SU-DHL-6 (cell line): ENCODE measurements around the gene ANO10.

Source experiments
- H2AFZ ChIP-seq: fragments of 200-600 bp; sonication (generic); 2 replicates; pipeline ENCODE4 v1.6.1; 2014; ENCODE audit warnings: low read depth, mild to moderate bottlenecking, moderate library complexity, mixed read lengths, antibody characterized with exemption, low read length; ENCODE audit not compliant: severe bottlenecking
- H3F3A ChIP-seq: fragments of 200-600 bp; shearing (Covaris generic); 2 replicates; pipeline ENCODE4 v1.6.0; 2016; ENCODE audit warnings: antibody characterized with exemption, mild to moderate bottlenecking; ENCODE audit not compliant: insufficient read depth
- H3K27ac ChIP-seq: fragments of 200-600 bp; sonication (generic); 2 replicates; pipeline ENCODE4 v1.5.1; 2016; ENCODE audit warnings: low read depth, mild to moderate bottlenecking, low read length, moderate library complexity, mixed read lengths
- H3K27me3 ChIP-seq: fragments of 200-600 bp; sonication (generic), shearing (Covaris generic); 2 replicates; pipeline ENCODE4 v1.6.0; 2014; ENCODE audit warnings: mild to moderate bottlenecking, low read length
- H3K36me3 ChIP-seq: fragments of 200-600 bp; sonication (generic); 2 replicates; pipeline ENCODE4 v1.6.1; 2014; ENCODE audit warnings: mild to moderate bottlenecking, low read length, mixed read lengths
- H3K4me2 ChIP-seq: fragments of 300-600, 200-600 bp; shearing (Covaris generic), sonication (generic); 2 replicates; pipeline ENCODE4 v1.6.0; 2014; ENCODE audit warnings: low read length, low read depth, mild to moderate bottlenecking; ENCODE audit not compliant: poor library complexity, severe bottlenecking
- H3K4me3 ChIP-seq: fragments of 200-600 bp; sonication (generic); 2 replicates; pipeline ENCODE4 v1.5.1; 2014; ENCODE audit warnings: antibody characterized with exemption, low read length, mild to moderate bottlenecking, mixed read lengths; ENCODE audit not compliant: insufficient read depth, poor library complexity, severe bottlenecking
- H3K79me2 ChIP-seq: fragments of 200-600 bp; sonication (generic); 2 replicates; pipeline ENCODE4 v1.6.1; 2014; ENCODE audit warnings: mild to moderate bottlenecking, low read length, moderate library complexity; ENCODE audit not compliant: insufficient read depth
- H3K9ac ChIP-seq: fragments of 200-600 bp; sonication (generic); 2 replicates; pipeline ENCODE4 v1.7.0; 2014; ENCODE audit warnings: mild to moderate bottlenecking, low read length
- H3K9me2 ChIP-seq: fragments of 200-600 bp; sonication (generic); replicated peaks from 2 replicates; pipeline ENCODE4 v1.6.1; 2014; ENCODE audit warnings: low read length; ENCODE audit not compliant: insufficient read depth
- H3K9me3 ChIP-seq: fragments of 200-600 bp; sonication (generic); 2 replicates; pipeline ENCODE4 v1.6.1; 2014; ENCODE audit warnings: low read length, mixed read lengths; ENCODE audit not compliant: insufficient read depth
- H4K20me1 ChIP-seq: fragments of 200-600 bp; sonication (generic); 2 replicates; pipeline ENCODE4 v1.6.1; 2014; ENCODE audit warnings: low read depth, mild to moderate bottlenecking, antibody characterized with exemption, low read length, moderate library complexity, mixed read lengths
- EZH2phosphoT487 ChIP-seq: fragments of 200-600 bp; sonication (generic), shearing (Covaris generic); conservative IDR thresholded peaks from 2 replicates; pipeline ENCODE4 v1.6.1; 2018; ENCODE audit warnings: mild to moderate bottlenecking, antibody characterized with exemption, low read length, moderate library complexity, mixed read lengths
- TF ChIP-seq, protein P1 (sequence below): fragments of 200-600 bp; sonication (generic); IDR thresholded peaks from one replicate; pipeline ENCODE4 v1.5.1; 2017; ENCODE audit warnings: antibody characterized with exemption, mild to moderate bottlenecking, low read length, moderate library complexity; ENCODE audit not compliant: insufficient read depth, poor library complexity, severe bottlenecking

ANO10 gene

DNA sequence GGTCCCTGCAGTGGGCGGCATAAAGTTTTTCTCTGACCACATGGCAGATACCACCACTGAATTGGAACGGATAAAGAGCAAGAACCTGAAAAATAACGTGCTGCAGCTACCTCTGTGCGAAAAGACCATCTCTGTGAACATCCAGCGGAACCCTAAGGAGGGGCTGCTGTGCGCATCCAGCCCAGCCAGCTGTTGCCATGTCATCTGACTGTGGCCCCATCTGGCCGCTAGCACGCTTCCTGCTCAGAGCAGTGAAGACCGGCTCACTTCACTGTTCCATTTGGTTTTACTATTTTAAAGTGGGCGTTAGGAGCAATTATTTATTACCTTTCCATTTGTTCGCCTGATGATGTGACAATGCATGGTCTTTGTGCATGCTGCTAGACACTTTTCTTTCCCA lies 273.5 kb downstream of the ANO10 start:
- Histone ChIP-seq H3K36me3 (no peaks in the 10 kb centered on the region), H3K4me3 (no peak overlapping the region), H3K4me2 (no peak overlapping the region), H3K27me3 (no peaks in the 10 kb centered on the region), H3K27ac (no peak overlapping the region), H3F3A (no peaks in the 10 kb centered on the region), H3K9me2 (no peaks in the 10 kb centered on the region), H2AFZ (no peak overlapping the region), H4K20me1 (no peaks in the 10 kb centered on the region), H3K9ac (no peak overlapping the region), H3K79me2 (no peaks in the 10 kb centered on the region), H3K9me3 (peaks cover 7% of the 10 kb centered on the region; the same call in 1 of the 2 replicates)
- no peak for TF ChIP-seq EZH2phosphoT487
- TF ChIP-seq, protein P1, sequence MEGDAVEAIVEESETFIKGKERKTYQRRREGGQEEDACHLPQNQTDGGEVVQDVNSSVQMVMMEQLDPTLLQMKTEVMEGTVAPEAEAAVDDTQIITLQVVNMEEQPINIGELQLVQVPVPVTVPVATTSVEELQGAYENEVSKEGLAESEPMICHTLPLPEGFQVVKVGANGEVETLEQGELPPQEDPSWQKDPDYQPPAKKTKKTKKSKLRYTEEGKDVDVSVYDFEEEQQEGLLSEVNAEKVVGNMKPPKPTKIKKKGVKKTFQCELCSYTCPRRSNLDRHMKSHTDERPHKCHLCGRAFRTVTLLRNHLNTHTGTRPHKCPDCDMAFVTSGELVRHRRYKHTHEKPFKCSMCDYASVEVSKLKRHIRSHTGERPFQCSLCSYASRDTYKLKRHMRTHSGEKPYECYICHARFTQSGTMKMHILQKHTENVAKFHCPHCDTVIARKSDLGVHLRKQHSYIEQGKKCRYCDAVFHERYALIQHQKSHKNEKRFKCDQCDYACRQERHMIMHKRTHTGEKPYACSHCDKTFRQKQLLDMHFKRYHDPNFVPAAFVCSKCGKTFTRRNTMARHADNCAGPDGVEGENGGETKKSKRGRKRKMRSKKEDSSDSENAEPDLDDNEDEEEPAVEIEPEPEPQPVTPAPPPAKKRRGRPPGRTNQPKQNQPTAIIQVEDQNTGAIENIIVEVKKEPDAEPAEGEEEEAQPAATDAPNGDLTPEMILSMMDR: no peak

DNA sequence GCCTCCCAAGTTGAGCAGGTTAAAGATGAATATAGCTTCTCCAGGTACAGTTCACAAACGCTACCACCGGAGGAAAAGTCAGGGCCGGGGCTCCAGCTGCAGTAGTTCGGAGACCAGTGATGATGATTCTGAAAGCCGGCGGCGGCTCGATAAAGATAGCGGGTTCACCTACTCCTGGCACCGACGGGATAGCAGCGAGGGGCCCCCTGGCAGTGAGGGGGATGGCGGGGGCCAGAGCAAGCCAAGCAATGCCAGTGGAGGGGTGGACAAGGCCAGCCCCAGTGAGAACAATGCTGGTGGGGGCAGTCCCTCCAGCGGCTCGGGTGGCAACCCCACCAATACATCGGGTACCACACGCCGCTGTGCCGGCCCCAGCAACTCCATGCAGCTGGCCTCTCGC lies 274.0 kb downstream of the ANO10 start:
- H3K36me3 ChIP-seq: no peaks in the 10 kb centered on the region
- peaks cover 5% of the 10 kb centered on the region; the same call in 1 of the 2 replicates for H3K9me3 ChIP-seq
- H3K4me3 ChIP-seq: no peak overlapping the region
- H4K20me1 ChIP-seq: no peaks in the 10 kb centered on the region
- no peak overlapping the region for H2AFZ ChIP-seq
- no peaks in the 10 kb centered on the region for H3F3A ChIP-seq
- H3K79me2 ChIP-seq: no peaks in the 10 kb centered on the region
- H3K4me2 ChIP-seq: no peak overlapping the region
- H3K27ac ChIP-seq: no peak overlapping the region
- no peaks in the 10 kb centered on the region for H3K9me2 ChIP-seq
- TF ChIP-seq EZH2phosphoT487: no peak
- TF ChIP-seq, protein P1: no peak
- H3K9ac ChIP-seq: no peak overlapping the region
- H3K27me3 ChIP-seq: no peaks in the 10 kb centered on the region

DNA sequence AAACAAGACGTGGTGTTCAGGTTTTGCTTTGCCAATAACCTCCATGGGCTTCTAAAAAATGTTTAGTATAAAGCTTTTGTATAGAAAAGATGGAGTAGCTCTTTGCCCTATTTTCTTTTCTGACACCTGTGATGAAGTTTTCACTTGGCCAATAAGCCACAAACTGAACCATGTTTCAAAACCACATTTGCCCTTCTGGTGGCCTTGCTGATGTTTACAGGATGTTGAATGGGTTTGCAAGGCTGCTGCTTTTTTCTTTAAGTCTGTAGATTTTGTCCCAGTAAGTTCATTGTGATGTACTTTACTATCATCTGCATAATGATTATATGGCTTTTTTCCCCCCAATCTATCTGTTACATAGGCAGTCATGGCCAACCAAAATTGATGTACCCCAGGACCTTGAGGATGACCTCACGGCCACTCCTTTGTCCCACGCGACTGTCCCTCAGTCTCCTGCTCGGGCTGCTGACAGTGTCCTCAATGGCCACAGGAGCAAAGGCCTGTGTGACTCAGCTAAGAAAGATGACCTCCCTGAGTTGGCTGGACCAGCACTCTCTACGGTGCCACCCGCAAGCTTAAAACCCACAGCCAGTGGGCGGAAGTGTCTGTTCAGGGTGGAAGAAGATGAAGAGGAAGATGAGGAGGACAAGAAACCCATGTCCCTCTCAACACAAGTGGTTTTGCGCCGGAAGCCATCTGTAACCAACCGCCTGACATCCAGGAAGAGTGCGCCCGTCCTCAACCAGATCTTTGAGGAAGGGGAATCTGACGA lies 274.6 kb downstream of the ANO10 start:
- H3K9me2 ChIP-seq: no peaks in the 10 kb centered on the region
- H2AFZ ChIP-seq: no peak overlapping the region
- H3F3A ChIP-seq: no peaks in the 10 kb centered on the region
- H3K36me3 ChIP-seq: no peaks in the 10 kb centered on the region
- H3K9me3 ChIP-seq: no peaks in the 10 kb centered on the region
- no peaks in the 10 kb centered on the region for H4K20me1 ChIP-seq
- no peak overlapping the region for H3K4me2 ChIP-seq
- no peak overlapping the region for H3K27ac ChIP-seq
- TF ChIP-seq, protein P1: no peak
- no peak for TF ChIP-seq EZH2phosphoT487
- H3K27me3 ChIP-seq: no peaks in the 10 kb centered on the region
- no peak overlapping the region for H3K4me3 ChIP-seq
- no peaks in the 10 kb centered on the region for H3K79me2 ChIP-seq
- no peak overlapping the region for H3K9ac ChIP-seq
